GM12874 (cell line): Measurements from ENCODE around the gene MED26.

Source experiments
- TF ChIP-seq, protein P1 (sequence below): IDR thresholded peaks from 2 replicates; pipeline ENCODE4 v1.5.1; 2011; ENCODE audit warnings: low read depth, mild to moderate bottlenecking, control low read depth, low read length, moderate library complexity; ENCODE audit not compliant: insufficient read depth

MED26 gene

DNA sequence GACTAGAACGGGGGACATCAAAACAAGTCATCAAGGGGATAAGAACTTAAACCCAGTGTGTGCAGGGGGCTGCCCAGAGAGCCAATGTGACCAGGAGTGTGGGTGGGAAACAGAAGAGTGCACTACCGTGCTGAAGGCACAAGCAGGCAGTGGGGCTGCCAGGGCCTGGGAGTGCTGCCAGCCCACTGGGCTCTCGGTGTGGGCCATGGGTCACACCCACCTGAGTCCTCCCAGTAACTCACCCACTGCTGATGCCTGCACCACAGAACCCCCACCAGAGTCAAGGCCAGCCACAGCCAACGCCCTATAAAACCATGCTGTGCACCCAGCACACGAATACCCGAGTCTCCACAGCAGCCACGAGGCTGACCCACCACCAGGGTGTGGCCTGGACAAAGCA is 8.5 kb downstream of the MED26 start:
- TF ChIP-seq, protein P1, sequence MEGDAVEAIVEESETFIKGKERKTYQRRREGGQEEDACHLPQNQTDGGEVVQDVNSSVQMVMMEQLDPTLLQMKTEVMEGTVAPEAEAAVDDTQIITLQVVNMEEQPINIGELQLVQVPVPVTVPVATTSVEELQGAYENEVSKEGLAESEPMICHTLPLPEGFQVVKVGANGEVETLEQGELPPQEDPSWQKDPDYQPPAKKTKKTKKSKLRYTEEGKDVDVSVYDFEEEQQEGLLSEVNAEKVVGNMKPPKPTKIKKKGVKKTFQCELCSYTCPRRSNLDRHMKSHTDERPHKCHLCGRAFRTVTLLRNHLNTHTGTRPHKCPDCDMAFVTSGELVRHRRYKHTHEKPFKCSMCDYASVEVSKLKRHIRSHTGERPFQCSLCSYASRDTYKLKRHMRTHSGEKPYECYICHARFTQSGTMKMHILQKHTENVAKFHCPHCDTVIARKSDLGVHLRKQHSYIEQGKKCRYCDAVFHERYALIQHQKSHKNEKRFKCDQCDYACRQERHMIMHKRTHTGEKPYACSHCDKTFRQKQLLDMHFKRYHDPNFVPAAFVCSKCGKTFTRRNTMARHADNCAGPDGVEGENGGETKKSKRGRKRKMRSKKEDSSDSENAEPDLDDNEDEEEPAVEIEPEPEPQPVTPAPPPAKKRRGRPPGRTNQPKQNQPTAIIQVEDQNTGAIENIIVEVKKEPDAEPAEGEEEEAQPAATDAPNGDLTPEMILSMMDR = no peak

DNA sequence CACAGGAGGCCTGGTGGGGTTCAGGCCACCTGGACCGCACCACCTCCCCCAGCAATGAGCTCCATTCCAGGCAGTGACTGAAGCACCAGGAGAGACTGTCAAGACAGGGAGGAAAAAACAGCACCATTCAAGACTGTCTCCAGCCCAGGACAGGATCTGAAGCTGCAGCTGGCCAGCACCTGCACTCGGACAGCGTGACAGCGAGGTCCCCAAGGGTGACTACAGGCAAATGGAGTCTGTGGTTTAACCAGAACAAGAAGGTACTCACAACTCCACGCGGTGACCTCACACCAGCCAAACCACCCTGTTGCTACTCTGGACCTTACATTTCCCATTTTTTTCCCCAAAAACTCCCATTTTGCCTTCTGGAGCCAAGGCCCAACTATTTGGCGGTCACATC is 9.8 kb downstream of the MED26 start:
- TF ChIP-seq, protein P1 = no peak

DNA sequence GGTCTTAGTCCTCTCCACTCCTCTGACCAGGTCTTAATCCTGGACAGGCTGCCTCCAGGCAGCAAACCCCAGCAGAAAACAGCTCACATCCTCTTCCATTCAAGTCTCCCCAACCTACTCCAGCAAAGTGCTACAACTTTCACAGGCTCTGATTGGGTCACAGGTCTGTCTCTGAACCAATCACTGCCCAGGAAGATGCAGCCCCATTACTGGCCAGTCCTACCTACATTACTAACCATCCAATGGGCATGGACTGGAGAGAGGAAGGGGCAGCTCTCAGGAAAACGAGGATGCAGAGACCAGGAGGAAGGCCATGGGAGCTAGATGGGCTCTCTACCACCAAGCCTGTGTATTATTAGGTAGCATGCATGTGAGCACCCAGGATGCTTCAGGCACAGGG is 12.2 kb downstream of the MED26 start:
- TF ChIP-seq, protein P1 = no peak

DNA sequence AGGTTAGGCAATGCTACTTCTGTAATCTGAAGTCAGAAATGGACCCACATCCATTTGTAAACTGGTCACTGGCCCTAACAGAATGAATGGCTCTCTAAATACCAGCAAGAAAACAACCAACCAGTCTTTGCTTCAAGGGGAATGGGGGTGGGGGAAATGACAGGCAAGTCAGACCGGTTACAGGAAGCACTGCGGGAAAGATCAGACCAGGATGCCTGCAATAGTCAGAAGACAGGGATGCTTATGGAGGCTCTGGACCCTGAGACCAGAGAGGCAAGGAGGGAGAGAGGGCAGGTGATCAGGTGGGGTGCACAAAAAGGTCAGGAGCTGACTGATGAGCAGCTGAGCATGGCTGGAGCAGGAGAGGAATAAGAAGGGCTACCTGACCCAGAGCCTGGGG is 13.1 kb downstream of the MED26 start:
- TF ChIP-seq, protein P1 = no peak

DNA sequence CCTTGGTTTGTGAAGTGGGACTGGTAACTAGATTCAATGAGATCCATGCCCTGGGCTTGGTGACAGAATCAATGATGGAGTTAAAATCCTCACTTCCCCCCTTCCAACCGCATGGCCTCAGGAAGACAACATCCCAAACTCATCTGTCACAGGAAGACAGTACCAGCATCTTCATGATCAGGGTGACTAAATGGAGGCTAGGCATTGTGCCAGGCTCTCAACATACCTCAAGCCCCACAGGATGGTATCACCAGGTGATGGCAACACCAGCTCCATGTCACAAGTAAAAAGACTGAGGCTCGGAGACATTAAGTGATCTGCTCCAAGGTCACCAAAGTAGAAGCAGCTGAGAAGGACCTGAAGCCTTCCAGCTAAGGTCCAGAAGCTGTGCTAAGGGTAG is 14.2 kb downstream of the MED26 start:
- TF ChIP-seq, protein P1 = no peak

DNA sequence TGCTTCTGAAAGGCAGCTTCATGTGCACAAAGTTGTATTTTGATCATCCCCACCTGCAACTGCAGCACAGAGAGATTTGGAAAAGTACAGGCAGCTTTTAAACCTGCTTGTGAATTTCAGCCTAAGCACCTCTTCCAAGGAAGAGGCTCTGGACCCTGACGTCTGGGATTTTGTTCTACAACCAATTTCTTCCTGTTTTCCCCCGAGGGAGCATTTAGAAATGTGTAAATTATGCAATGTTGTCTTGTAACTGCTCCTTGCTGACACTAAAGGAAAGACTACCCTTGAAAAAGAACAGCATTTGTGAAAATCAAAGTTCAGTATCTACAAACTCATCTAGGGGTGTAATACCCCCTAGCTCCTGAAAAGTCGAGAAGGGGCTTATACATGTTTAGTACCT is 15.4 kb downstream of the MED26 start:
- TF ChIP-seq, protein P1 = no peak

DNA sequence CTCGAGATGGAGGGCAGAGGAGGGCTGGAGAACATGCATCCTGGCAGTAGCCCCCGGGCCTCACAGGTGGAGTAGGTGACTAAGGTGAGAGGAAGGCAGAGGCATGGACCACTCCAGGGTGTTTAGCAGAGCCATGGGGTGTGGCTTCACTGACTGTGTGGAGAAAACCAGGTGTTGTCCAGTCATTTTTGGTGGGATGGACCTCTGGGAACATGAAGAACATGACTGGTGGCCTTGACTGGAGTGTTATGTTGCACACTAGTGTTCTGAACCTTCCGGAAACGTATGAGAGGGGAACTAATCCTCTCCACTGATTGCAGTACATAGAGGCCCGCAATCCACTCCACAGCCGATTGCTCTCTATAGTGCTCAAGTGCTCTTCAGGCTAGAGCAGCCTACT is 16.9 kb downstream of the MED26 start:
- TF ChIP-seq, protein P1 = no peak

DNA sequence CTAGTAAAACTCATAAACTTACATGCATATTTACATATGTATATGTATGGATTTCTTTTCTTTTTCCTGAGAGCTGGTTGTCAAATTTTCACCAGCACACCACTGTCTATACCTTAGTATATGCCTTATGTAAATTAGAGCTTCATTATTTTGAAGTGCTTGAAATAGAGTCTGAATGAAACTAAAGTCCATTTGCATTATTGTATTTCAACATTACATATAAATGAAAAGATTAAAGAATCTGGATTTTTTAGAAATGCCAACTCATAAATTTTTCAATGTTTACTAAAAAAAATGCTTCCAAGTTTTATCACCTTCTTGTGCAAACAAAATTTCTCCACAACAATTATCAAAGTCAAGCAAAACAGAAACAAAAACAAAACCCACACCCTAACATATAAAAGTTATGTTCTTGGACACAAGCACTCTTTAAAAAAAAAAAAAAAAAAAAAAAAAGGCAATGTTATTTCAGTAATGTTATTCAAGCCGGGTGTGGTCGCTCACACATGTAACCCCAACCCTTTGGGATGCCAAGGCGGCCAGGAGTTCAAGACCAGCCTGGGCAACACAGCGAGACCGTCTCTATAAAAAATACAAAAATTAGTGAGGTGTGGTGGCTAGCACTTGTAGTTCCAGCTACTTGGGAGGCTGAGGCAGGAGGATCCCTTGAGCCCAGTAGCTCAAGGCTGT is 18.3 kb downstream of the MED26 start:
- TF ChIP-seq, protein P1 = no peak
